Caco-2 (cell line): ENCODE measurements around the gene AMPH. TPM values are rescaled to one million over a fixed set of nuclear protein-coding genes. Genes with fewer than 3 reads are reported as not detected.

Experiments used
- BruUV-seq: library from RNA; stranded (reverse); fragments of 400-500 nt; replicated peaks from 2 replicates; lab custom pipeline; 2021; lab: Mats Ljungman, UMichigan
- CTCF ChIA-PET: fragments of 300-600 bp; sonication (Branson Sonifier 250); formaldehyde crosslinking; loops from one replicate; lab custom pipeline; 2022; ENCODE audit warnings: antibody characterized with exemption; lab: Charles Lee
- POLR2A ChIA-PET: fragments of 300-600 bp; sonication (Branson Sonifier 250); formaldehyde crosslinking; loops from one replicate; lab custom pipeline; 2022; ENCODE audit warnings: antibody characterized with exemption; lab: Charles Lee
- DNase-seq, 2 experiments: peaks; one replicate each; pipeline versions ENCODE4 v3.0.0 to v3.0.0-alpha.2; 2020 to 2022
- H3K27me3 ChIP-seq: replicated peaks from 2 replicates; pipeline ENCODE4 v1.6.0; 2011; ENCODE audit warnings: low read length; ENCODE audit not compliant: control insufficient read depth, insufficient read depth
- H3K36me3 ChIP-seq: 2 replicates; pipeline ENCODE4 v1.5.1; 2011; ENCODE audit warnings: low read length; ENCODE audit not compliant: control insufficient read depth, insufficient read depth
- H3K4me1 ChIP-seq: fragments of 250-450 bp; sonication (Bioruptor Pico); 2 replicates; pipeline ENCODE4 v1.5.1; 2020; ENCODE audit warnings: mild to moderate bottlenecking
- H3K4me3 ChIP-seq: 2 replicates; pipeline ENCODE4 v1.5.1; 2011; ENCODE audit warnings: low read depth, mild to moderate bottlenecking, control low read depth, low read length
- H3K9me3 ChIP-seq: fragments of 250-450 bp; sonication (Bioruptor Pico); 2 replicates; pipeline ENCODE4 v1.5.1; 2020; ENCODE audit warnings: mild to moderate bottlenecking, moderate library complexity
- H3K27ac Mint-ChIP-seq: one replicate; pipeline ENCODE4 v1.8.0; 2022; ENCODE audit warnings: mixed read lengths; ENCODE audit not compliant: unreplicated experiment
- H3K27me3 Mint-ChIP-seq: one replicate; pipeline ENCODE4 v1.8.0; 2022; ENCODE audit warnings: mixed read lengths; ENCODE audit not compliant: insufficient read depth, unreplicated experiment
- H3K36me3 Mint-ChIP-seq: one replicate; pipeline ENCODE4 v1.8.0; 2022; ENCODE audit warnings: mild to moderate bottlenecking, mixed read lengths; ENCODE audit not compliant: insufficient read depth, unreplicated experiment
- H3K4me1 Mint-ChIP-seq: one replicate; pipeline ENCODE4 v1.8.0; 2022; ENCODE audit warnings: low read depth, mixed read lengths; ENCODE audit not compliant: unreplicated experiment
- H3K4me3 Mint-ChIP-seq: one replicate; pipeline ENCODE4 v1.8.0; 2022; ENCODE audit warnings: mild to moderate bottlenecking, moderate library complexity, mixed read lengths; ENCODE audit not compliant: unreplicated experiment
- H3K9me3 Mint-ChIP-seq: one replicate; pipeline ENCODE4 v1.8.0; 2022; ENCODE audit warnings: mixed read lengths; ENCODE audit not compliant: unreplicated experiment
- CTCF ChIP-seq, 2 experiments: fragments of 200-600 bp in 1 of 2; IDR thresholded peaks; 1 replicate in 1 of 2; 2 replicates in 1 of 2; pipeline versions ENCODE4 v1.5.1 to v1.8.0; 2011 to 2022; ENCODE audit warnings: antibody characterized with exemption in 1 of 2, control low read depth in 1 of 2, inconsistent platforms in 1 of 2, low read depth in 1 of 2, low read length in 1 of 2, mild to moderate bottlenecking in 1 of 2, moderate library complexity in 1 of 2; ENCODE audit not compliant: insufficient read depth in 1 of 2, severe bottlenecking in 1 of 2, unreplicated experiment in 1 of 2
- intact Hi-C: fragments of 100-400 bp; cut with micrococcal nuclease; formaldehyde crosslinking; loops from one replicate; pipeline ENCODE4 v1.10.0; 2022; ENCODE audit not compliant: unreplicated experiment
- total RNA-seq: library from RNA; stranded (reverse); gene quantifications from 2 replicates; pipeline ENCODE4 v1.2.3, GENCODE V29; 2022

AMPH gene
- total RNA-seq, 1 experiment from 2014 or later = not detected

DNA sequence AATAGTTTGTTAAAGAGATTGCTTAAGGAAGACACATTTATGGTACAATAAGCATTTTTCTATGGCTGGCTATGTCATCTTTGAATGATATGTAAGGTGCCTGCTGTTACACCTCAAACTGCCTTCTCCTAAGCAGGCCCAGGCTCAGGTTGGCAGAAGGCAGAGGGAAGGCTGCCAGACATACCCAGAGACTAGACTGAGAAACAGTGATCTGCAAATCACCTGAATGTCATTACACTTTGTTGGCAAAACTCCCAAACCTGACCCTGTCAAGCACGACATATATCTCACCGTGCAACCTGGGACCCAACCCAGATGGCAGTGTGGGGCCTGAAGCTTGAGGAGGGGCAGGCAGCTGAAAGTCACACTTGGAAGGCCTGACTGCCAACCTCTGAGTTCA is 221.1 kb downstream of the AMPH start:
- H3K4me1 ChIP-seq = no peaks in the 10 kb centered on the region
- ChIA-PET CTCF (no interaction called here), POLR2A (no interaction called here)
- no peaks in the 10 kb centered on the region for H3K4me1 Mint-ChIP-seq
- H3K27ac Mint-ChIP-seq = no peak overlapping the region
- no peaks in the 10 kb centered on the region for H3K36me3 ChIP-seq
- H3K4me3 ChIP-seq = no peak overlapping the region
- no TSS peak for BruUV-seq
- peaks cover 3% of the 10 kb centered on the region; the same call in 1 of the 2 replicates for H3K9me3 ChIP-seq
- intact Hi-C loops = no loop called here
- no peak for DNase-seq
- H3K4me3 Mint-ChIP-seq = no peak overlapping the region
- H3K9me3 Mint-ChIP-seq = no peaks in the 10 kb centered on the region
- no peak for TF ChIP-seq CTCF (IDR thresholded peaks at IDR 0.05; ENCODE audit: insufficient read depth in 1 of 2, low read depth in 1 of 2, low read length in 1 of 2, severe bottlenecking in 1 of 2, unreplicated experiment in 1 of 2)
- no peaks in the 10 kb centered on the region for H3K27me3 ChIP-seq
- H3K27me3 Mint-ChIP-seq = peaks cover 2% of the 10 kb centered on the region
- no peaks in the 10 kb centered on the region for H3K36me3 Mint-ChIP-seq

GRCh38 chr7:38409531-38409930 is 221.6 kb downstream of the AMPH start:
- Histone ChIP-seq H3K4me1 (no peaks in the 10 kb centered on the region), H3K4me3 (no peak overlapping the region), H3K9me3 (peaks cover 3% of the 10 kb centered on the region; the same call in 1 of the 2 replicates), H3K36me3 (no peaks in the 10 kb centered on the region), H3K27me3 (no peaks in the 10 kb centered on the region)
- no peak for TF ChIP-seq CTCF (IDR thresholded peaks at IDR 0.05; ENCODE audit: insufficient read depth in 1 of 2, low read depth in 1 of 2, low read length in 1 of 2, severe bottlenecking in 1 of 2, unreplicated experiment in 1 of 2)
- peaks cover 3% of the 10 kb centered on the region for H3K27me3 Mint-ChIP-seq
- H3K4me3 Mint-ChIP-seq = no peak overlapping the region
- H3K4me1 Mint-ChIP-seq = no peaks in the 10 kb centered on the region
- H3K27ac Mint-ChIP-seq = no peak overlapping the region
- no peaks in the 10 kb centered on the region for H3K9me3 Mint-ChIP-seq
- ChIA-PET POLR2A (no interaction called here), CTCF (no interaction called here)
- intact Hi-C loops = no loop called here
- no TSS peak for BruUV-seq
- DNase-seq = no peak
- H3K36me3 Mint-ChIP-seq = no peaks in the 10 kb centered on the region

DNA sequence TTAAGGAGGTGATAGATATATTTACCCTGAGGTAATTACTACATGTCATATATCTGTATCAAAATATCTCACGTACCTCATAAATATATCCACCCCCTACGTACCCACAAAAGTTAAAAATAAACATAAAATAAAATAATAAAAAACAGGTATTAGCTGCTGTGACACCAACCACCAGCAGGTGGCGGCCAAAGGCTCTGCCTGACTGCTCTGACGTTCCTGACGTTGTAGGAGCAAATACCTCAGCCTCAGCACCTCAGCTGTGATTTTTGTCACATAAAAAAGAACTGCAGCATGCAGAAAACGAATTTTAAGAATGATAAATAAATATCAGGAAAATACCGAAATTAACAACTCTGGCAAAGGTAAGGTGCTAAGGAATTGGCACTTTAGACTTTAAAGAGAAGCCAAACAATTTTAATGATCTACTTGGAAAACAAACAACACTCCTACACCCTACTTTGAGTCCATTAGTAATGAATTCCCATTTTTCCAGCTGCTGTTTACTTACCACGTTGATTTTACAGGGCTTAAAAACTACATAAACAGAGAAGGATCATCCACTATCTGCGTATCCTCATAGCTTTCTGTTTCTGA is 232.3 kb downstream of the AMPH start:
- no peak overlapping the region for H3K27ac Mint-ChIP-seq
- BruUV-seq = no TSS peak
- Histone ChIP-seq H3K4me1 (no peaks in the 10 kb centered on the region), H3K4me3 (no peak overlapping the region), H3K9me3 (peaks cover 4% of the 10 kb centered on the region; the same call in 1 of the 2 replicates), H3K36me3 (no peaks in the 10 kb centered on the region), H3K27me3 (no peaks in the 10 kb centered on the region; the same call in 1 of the 2 replicates)
- CTCF ChIA-PET = interaction anchor here (0.8 to 2.0 kb wide), 2 partner anchors 31 to 35 kb away, joined by 4 read pairs; no protein-coding TSS in a partner anchor
- H3K36me3 Mint-ChIP-seq = no peaks in the 10 kb centered on the region
- peaks cover 14% of the 10 kb centered on the region for H3K27me3 Mint-ChIP-seq
- intact Hi-C loops = loop anchor here (1.0 kb wide), 2 partner anchors 12 to 1121 kb away; no protein-coding TSS in a partner anchor
- TF ChIP-seq CTCF (IDR thresholded peaks at IDR 0.05; ENCODE audit: insufficient read depth in 1 of 2, low read depth in 1 of 2, low read length in 1 of 2, severe bottlenecking in 1 of 2, unreplicated experiment in 1 of 2) = peak; percentile 74 to 86
- H3K9me3 Mint-ChIP-seq = no peaks in the 10 kb centered on the region
- H3K4me1 Mint-ChIP-seq = peaks cover 5% of the 10 kb centered on the region
- POLR2A ChIA-PET = no interaction called here
- DNase-seq = peak in 1 of 2 experiments; percentile 55
- no peak overlapping the region for H3K4me3 Mint-ChIP-seq
